22Rv1 (cell line): ENCODE measurements around the gene POLR1F.
"Not testable (repeated sequence)": the region's sequence is repeated elsewhere in the genome, so short reads cannot be mapped to it uniquely, and the experiment has no call there.

Source experiments
- H3K27ac ChIP-seq: fragments of 450-650 bp; 2 replicates; pipeline ENCODE4 v1.5.1; 2017
- ZFX ChIP-seq: fragments of 450-650 bp; IDR thresholded peaks from 2 replicates; pipeline ENCODE4 v1.6.1; 2017; ENCODE audit warnings: antibody characterized with exemption, borderline replicate concordance
- TF ChIP-seq, protein P1 (sequence below): fragments of 450-650 bp; IDR thresholded peaks from 2 replicates; pipeline ENCODE4 v1.5.1; 2017; ENCODE audit warnings: mild to moderate bottlenecking

The POLR1F gene

DNA sequence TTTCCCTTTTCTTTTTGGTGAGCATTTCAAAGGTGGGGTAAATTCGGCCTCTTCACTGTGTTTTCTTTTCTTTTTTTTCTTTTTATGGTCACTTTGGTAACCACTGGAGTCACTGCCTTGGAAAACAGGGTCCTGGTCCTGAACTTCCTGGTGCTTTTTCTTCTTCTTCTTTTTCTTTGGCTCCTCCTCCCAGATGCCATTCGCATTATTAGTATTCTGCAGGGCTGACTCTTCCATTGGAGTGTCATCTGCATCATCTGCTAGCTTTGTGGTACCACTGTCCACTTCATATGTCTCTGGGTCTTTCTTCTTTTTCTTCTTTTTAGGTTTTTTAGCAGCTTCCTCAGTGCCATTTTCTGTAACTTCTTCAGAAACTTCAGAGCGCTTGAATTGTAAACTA, 10.5 kb downstream of the POLR1F start:
- TF ChIP-seq ZFX: no peak
- TF ChIP-seq, protein P1, sequence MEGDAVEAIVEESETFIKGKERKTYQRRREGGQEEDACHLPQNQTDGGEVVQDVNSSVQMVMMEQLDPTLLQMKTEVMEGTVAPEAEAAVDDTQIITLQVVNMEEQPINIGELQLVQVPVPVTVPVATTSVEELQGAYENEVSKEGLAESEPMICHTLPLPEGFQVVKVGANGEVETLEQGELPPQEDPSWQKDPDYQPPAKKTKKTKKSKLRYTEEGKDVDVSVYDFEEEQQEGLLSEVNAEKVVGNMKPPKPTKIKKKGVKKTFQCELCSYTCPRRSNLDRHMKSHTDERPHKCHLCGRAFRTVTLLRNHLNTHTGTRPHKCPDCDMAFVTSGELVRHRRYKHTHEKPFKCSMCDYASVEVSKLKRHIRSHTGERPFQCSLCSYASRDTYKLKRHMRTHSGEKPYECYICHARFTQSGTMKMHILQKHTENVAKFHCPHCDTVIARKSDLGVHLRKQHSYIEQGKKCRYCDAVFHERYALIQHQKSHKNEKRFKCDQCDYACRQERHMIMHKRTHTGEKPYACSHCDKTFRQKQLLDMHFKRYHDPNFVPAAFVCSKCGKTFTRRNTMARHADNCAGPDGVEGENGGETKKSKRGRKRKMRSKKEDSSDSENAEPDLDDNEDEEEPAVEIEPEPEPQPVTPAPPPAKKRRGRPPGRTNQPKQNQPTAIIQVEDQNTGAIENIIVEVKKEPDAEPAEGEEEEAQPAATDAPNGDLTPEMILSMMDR: no peak
- no peak overlapping the region for H3K27ac ChIP-seq

DNA sequence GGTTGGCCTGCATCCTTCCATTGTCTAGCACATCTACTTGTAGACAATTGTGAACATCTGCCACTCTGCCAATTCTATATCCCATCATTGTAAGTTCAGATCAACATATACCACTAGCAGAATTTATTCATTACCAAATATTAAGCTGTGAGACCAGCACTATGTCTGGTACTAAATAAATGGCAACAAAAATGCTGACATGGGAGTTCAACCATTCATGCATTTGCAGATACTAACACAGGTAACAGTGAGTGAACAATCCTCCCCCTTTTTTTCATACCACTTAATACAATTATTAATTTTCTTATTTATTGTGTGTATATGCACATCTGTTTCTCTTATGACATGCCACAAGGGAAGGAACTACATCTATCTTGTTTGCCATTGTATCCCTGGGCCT, 11.9 kb downstream of the POLR1F start:
- TF ChIP-seq ZFX: no peak
- TF ChIP-seq, protein P1: no peak
- no peak overlapping the region for H3K27ac ChIP-seq

DNA sequence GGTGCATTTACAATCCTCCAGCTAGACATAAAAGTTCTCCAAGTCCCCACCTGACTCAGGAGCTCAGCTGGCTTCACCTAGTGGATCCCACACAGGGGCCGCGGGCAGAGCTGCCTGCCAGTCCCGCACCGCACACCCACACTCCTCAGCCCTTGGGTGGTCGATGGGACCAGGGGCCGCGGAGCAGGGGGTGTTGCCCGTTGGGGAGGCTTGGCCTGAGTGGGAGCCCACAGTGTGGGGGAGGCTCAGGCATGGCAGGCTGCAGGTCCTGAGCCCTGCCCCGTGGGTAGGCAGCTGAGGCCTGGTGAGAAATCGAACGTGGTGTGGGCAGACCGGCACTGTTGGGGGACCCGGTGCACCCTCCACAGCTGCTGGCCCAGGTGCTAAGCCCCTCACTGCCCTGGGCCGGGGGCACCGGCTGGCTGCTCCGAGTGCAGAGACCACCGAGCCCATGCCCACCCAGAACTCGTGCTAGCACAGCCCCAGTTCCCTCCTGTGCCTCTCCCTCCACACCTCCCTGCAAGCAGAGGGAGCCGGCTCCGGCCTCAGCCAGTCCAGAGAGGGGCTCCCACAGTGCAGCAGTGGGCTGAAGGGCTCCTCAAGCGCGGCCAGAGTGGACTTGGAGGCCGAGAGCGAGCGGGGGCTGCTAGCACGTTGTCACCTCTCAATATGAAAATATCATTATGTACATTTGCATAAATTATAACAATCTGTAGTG, 16.6 kb downstream of the POLR1F start:
- TF ChIP-seq, protein P1: no peak
- TF ChIP-seq ZFX: no peak
- H3K27ac ChIP-seq: no peak overlapping the region

DNA sequence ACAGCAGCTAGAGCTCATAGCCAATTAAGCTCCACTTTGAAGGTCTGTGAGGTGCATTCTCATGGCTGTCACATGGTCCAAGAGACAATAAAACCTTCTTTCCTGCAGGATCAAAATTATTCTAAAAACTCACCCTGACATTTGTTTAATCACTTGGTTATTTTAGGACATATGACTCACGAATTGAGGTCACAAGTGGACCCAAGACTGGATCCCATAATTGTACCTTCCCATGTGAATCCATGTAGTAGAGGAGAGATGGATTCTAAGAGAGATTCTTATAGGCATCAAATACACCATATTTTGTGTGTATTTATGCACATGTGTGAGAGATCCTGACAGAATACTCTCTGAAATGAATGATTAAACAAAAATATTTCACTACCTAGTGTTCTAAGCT, 18.1 kb downstream of the POLR1F start:
- TF ChIP-seq ZFX: no peak
- TF ChIP-seq, protein P1: no peak
- H3K27ac ChIP-seq: no peak overlapping the region

DNA sequence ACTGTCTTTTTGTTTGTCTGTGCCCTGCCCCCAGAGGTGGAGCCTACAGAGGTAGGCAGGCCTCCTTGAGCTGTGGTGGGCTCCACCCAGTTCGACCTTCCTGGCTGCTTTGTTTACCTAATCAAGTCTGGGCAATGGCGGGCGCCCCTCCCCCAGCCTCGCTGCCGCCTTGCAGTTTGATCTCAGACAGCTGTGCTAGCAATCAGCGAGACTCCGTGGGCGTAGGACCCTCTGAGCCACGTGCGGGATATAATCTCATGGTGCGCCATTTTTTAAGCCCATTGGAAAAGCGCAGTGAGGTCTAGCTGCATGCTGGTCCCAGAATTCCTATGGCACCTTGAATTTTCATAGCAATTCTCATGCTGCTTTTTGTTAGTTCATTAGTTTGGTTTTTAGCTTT, 19.7 kb downstream of the POLR1F start:
- not testable (repeated sequence) for H3K27ac ChIP-seq

DNA sequence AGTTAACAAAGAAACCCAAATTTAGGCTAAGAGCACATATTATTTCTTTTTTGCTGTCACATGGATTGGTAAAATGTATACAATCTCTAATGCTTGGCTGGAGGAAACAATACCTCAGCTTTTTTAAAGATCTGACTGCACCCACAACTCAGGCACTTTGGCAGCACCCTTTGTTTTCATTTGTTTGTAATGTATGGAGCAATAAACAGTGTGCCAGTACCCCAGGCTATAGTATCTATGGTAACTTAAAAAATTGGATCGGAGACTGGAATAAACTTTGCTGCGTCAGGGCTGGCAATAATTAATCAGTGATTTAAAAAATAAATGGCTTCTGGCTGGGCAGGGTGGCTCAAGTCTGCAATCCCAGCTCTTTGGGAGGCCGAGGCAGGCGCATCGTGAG, 27.2 kb downstream of the POLR1F start:
- no peak overlapping the region for H3K27ac ChIP-seq
- TF ChIP-seq, protein P1: no peak
- no peak for TF ChIP-seq ZFX

DNA sequence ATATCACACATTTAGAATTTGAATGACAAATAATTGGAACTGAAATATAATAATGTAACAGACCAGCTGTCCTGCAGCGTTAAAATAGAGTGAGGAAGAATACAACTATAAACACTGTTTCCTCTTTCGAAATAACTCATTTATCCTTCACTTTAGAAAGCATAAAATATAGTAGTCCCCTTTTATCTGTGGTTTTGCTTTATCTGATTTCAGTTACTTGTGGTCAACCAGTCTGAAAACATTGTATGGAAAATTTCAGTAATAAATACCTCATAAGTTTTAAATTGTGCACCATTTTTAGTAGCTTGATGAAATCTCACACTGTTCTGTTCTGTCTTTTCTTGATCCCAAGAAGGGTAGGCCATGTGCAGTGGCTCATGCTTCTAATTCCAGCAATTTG, 31.7 kb downstream of the POLR1F start:
- no peak for TF ChIP-seq ZFX
- TF ChIP-seq, protein P1: no peak
- no peak overlapping the region for H3K27ac ChIP-seq

DNA sequence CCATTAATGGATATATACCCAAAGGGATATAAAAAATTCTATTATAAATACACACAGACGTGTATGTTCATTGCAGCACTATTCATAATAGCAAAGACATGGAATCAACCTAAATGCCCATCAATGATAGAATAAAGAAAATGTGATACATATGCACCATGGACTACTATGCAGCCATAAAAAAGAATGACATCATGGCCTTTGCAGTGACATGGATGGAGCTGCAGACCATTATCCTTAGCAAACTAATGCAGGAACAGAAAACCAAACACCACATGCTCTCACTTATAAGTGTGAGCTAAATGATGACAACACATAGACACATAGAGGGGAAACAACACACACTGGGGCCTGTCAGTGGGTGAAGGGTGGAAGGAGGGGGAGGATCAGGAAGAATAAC, 33.0 kb downstream of the POLR1F start:
- TF ChIP-seq, protein P1: no peak
- no peak for TF ChIP-seq ZFX
- no peak overlapping the region for H3K27ac ChIP-seq
